ENCODE measurements around the gene ZBTB47.

ZBTB47 gene

GRCh38 chr3:42666577-42666998 lies 13.1 kb downstream of the ZBTB47 start:
- no peak for DNase-seq

- DNase-seq = no peak
Measured at GRCh38 chr3:42667096-42667522, 13.6 kb downstream of the ZBTB47 start.

- peak; percentile 17 for DNase-seq
Measured at GRCh38 chr3:42667523-42668412, 14.3 kb downstream of the ZBTB47 start.

GRCh38 chr3:42668413-42668760 lies 14.9 kb downstream of the ZBTB47 start:
- DNase-seq = no peak

GRCh38 chr3:42668793-42669217 lies 15.3 kb downstream of the ZBTB47 start:
- DNase-seq = no peak

GRCh38 chr3:42670051-42670576 lies 16.6 kb downstream of the ZBTB47 start:
- no peak for DNase-seq

- no peak for DNase-seq
Measured at GRCh38 chr3:42670670-42671069, 17.2 kb downstream of the ZBTB47 start.

GRCh38 chr3:42672515-42672914 lies 19.0 kb downstream of the ZBTB47 start:
- no peak for DNase-seq

- DNase-seq = no peak
Measured at GRCh38 chr3:42673082-42673481, 19.6 kb downstream of the ZBTB47 start.

GRCh38 chr3:42674146-42674545 lies 20.6 kb downstream of the ZBTB47 start:
- no peak for DNase-seq

GRCh38 chr3:42675909-42676308 lies 22.4 kb downstream of the ZBTB47 start:
- DNase-seq = no peak

- no peak for DNase-seq
Measured at GRCh38 chr3:42678447-42678846, 24.9 kb downstream of the ZBTB47 start.

- no peak for DNase-seq
Measured at GRCh38 chr3:42680271-42680670, 26.8 kb downstream of the ZBTB47 start.

GRCh38 chr3:42680806-42681205 lies 27.3 kb downstream of the ZBTB47 start:
- DNase-seq = no peak

GRCh38 chr3:42681361-42682038 lies 28.0 kb downstream of the ZBTB47 start:
- DNase-seq = no peak

GRCh38 chr3:42682301-42683070 lies 29.0 kb downstream of the ZBTB47 start:
- DNase-seq = no peak

GRCh38 chr3:42683875-42684598 lies 30.5 kb downstream of the ZBTB47 start:
- DNase-seq = no peak

- no peak for DNase-seq
Measured at GRCh38 chr3:42684632-42685362, 31.3 kb downstream of the ZBTB47 start.

GRCh38 chr3:42685363-42685881 lies 31.9 kb downstream of the ZBTB47 start, which contains the start of gene KLHL40:
KLHL40 (plus strand) TSS chr3:42685537; CDS start chr3:42685619, 82 bp downstream.
- no peak for DNase-seq

- DNase-seq = no peak
Measured at GRCh38 chr3:42685891-42686820, 32.7 kb downstream of the ZBTB47 start.

All from DMS79 (cell line).